Right cardiac atrium (tissue), 5 donors: Measurements from ENCODE around the gene TADA2A. TPM values are rescaled to one million over a fixed set of nuclear protein-coding genes. Genes with fewer than 3 reads are reported as not detected.
"Not testable (repeated sequence)": the region's sequence is repeated elsewhere in the genome, so short reads cannot be mapped to it uniquely, and the experiment has no call there.

Experiments
- ATAC-seq, 2 donors: fragments of 200-7000 bp; cut with Tn5 transposase; one replicate each; pipeline versions ENCODE4 v1.8.0 to v1.9.1; 2020; ENCODE audit warnings: moderate library complexity in 2 of 2, mild to moderate bottlenecking in 1 of 2
- DNase-seq, 3 donors: peaks; one replicate each; pipeline ENCODE4 v3.0.0-alpha.2; 2020
- H3K27ac ChIP-seq: one replicate; pipeline ENCODE4 v1.5.1; 2013; ENCODE audit warnings: mild to moderate bottlenecking, low read length, control low read depth, moderate library complexity
- H3K27me3 ChIP-seq: one replicate; pipeline ENCODE4 v1.6.1; 2013; ENCODE audit not compliant: control insufficient read depth, insufficient read depth
- H3K4me1 ChIP-seq: one replicate; pipeline ENCODE4 v1.6.1; 2013; ENCODE audit warnings: low read length; ENCODE audit not compliant: control insufficient read depth, insufficient read depth
- H3K4me3 ChIP-seq: one replicate; pipeline ENCODE4 v1.5.1; 2013; ENCODE audit warnings: low read length, control low read depth
- H3K9me3 ChIP-seq: one replicate; pipeline ENCODE4 v1.6.1; 2013; ENCODE audit warnings: low read length; ENCODE audit not compliant: control insufficient read depth
- WGBS: extraction: QIAGEN DNeasy Blood & Tissue Kit; methylation state at CpG from one replicate; pipeline ENCODE4 v1.1.7; 2013; 5-methylcytosine and 5-hydroxymethylcytosine counted together
- intact Hi-C, 4 donors: fragments of 100-400 bp; cut with DNase I; formaldehyde crosslinking; loops; one replicate each; pipeline versions ENCODE4 v1.11.0 to v1.14.0; 2022 to 2023
- polyA plus RNA-seq: library from polyadenylated mRNA; stranded (reverse); fragments of 200-250 nt; gene quantifications from one replicate; pipeline ENCODE4 v1.2.3, GENCODE V29; 2013
- total RNA-seq, 4 donors: library from RNA; stranded (reverse); fragmentation: NEBNext Ultra II Directional; extraction: Animal tissue kit (Norgen Biotek cat#: 25700); gene quantifications; one replicate each; pipeline ENCODE4 v1.2.1, GENCODE V29; 2021
- donor health status: healthy with polysubstance abuse.
- donor health status: DM: no; HTN: yes; CAD: no.
- donor health status: DM: no; HTN: no; CAD: no.
- donor health status: DM: no; HTN: yes; CAD: no; lungs with severe emphysema.
- donor health status: DM: yes; HTN: yes; CAD: no.

The TADA2A gene
- total and polyA plus RNA-seq, 5 donors: 6.2 to 18.0 (median 14.1) TPM

GRCh38 chr17:37400505-37400904 is 6.2 kb upstream of the TADA2A start:
- ATAC-seq (no peak), DNase-seq (no peak)
- Histone ChIP-seq H3K27ac (no peak overlapping the region), H3K27me3 (no peaks in the 10 kb centered on the region), H3K4me3 (no peak overlapping the region), H3K4me1 (no peaks in the 10 kb centered on the region), H3K9me3 (no peaks in the 10 kb centered on the region)
- intact Hi-C loops: no loop called here

GRCh38 chr17:37405522-37405921 is 1.2 kb upstream of the TADA2A start:
- peak overlapping the region; percentile 75 for H3K4me3 ChIP-seq
- H3K27me3 ChIP-seq, H3K9me3 ChIP-seq, H3K4me1 ChIP-seq, H3K27ac ChIP-seq, ATAC-seq: not testable (repeated sequence)
- peak in 1 of 3 donors; percentile 56 for DNase-seq
- 76% methylated on average over 14 of the region's 14 CpGs for WGBS
- intact Hi-C loops: loop anchor here in 1 of 4 donors (5.0 kb wide), 1 partner anchor 82 kb away; the partner anchor contains the start of gene DUSP14

GRCh38 chr17:37405955-37406634 is 591 bp upstream of the TADA2A start:
- no peak for DNase-seq
- Histone ChIP-seq H3K27me3 (no peaks in the 10 kb centered on the region), H3K9me3 (no peaks in the 10 kb centered on the region), H3K4me3 (peak overlapping the region; percentile 75), H3K4me1 (no peaks in the 10 kb centered on the region), H3K27ac (peak overlapping the region; percentile 6)
- intact Hi-C loops: loop anchor here in 1 of 4 donors (5.0 kb wide), 1 partner anchor 81 kb away; the partner anchor contains the start of gene DUSP14
- under 1% methylated on average over 21 of the region's 21 CpGs for WGBS
- no peak for ATAC-seq

GRCh38 chr17:37408145-37408479 is 1.4 kb downstream of the TADA2A start:
- DNase-seq: peak in 1 of 3 donors; percentile 34
- not testable (repeated sequence) for H3K4me1 ChIP-seq, ATAC-seq, H3K9me3 ChIP-seq, H3K4me3 ChIP-seq, H3K27me3 ChIP-seq, H3K27ac ChIP-seq
- WGBS: 95% methylated on average over 13 of the region's 13 CpGs
- intact Hi-C loops: loop anchor here in 1 of 4 donors (5.0 kb wide), 1 partner anchor 79 kb away; the partner anchor contains the start of gene DUSP14

- Histone ChIP-seq H3K9me3 (no peaks in the 10 kb centered on the region), H3K27ac (no peak overlapping the region), H3K27me3 (no peaks in the 10 kb centered on the region), H3K4me3 (no peak overlapping the region), H3K4me1 (no peaks in the 10 kb centered on the region)
- ATAC-seq (no peak), DNase-seq (no peak)
- intact Hi-C loops: no loop called here
- WGBS: 90% methylated on average over 3 of the region's 3 CpGs
Measured at GRCh38 chr17:37410357-37410756, 3.7 kb downstream of the TADA2A start.

GRCh38 chr17:37413875-37414519 is 7.3 kb downstream of the TADA2A start:
- no peak for ATAC-seq
- 93% methylated on average over 7 of the region's 7 CpGs for WGBS

GRCh38 chr17:37417852-37418251 is 11.2 kb downstream of the TADA2A start:
- H3K4me3 ChIP-seq: no peak overlapping the region
- no peak overlapping the region for H3K27ac ChIP-seq
- no peaks in the 10 kb centered on the region for H3K27me3 ChIP-seq
- 84% methylated on average over 2 of the region's 2 CpGs for WGBS
- DNase-seq (no peak), ATAC-seq (no peak)
- H3K9me3 ChIP-seq: no peaks in the 10 kb centered on the region
- intact Hi-C loops: no loop called here
- H3K4me1 ChIP-seq: no peaks in the 10 kb centered on the region

More at GRCh38 chr17:37413875-37414519, 7.3 kb downstream of the TADA2A start:
- no peak for DNase-seq
- H3K9me3 ChIP-seq: no peaks in the 10 kb centered on the region
- no peaks in the 10 kb centered on the region for H3K27me3 ChIP-seq
- intact Hi-C loops: no loop called here
- H3K4me3 ChIP-seq: no peak overlapping the region
- no peaks in the 10 kb centered on the region for H3K4me1 ChIP-seq
- H3K27ac ChIP-seq: no peak overlapping the region

GRCh38 chr17:37422971-37423625 is 16.4 kb downstream of the TADA2A start:
- Histone ChIP-seq H3K27ac (no peak overlapping the region), H3K4me3 (no peak overlapping the region), H3K27me3 (no peaks in the 10 kb centered on the region), H3K4me1 (no peaks in the 10 kb centered on the region), H3K9me3 (no peaks in the 10 kb centered on the region)
- ATAC-seq (no peak), DNase-seq (no peak)
- 88% methylated on average over 4 of the region's 4 CpGs for WGBS
- intact Hi-C loops: no loop called here

- WGBS: 96% methylated on average over 1 of the region's 1 CpG
- Histone ChIP-seq H3K4me3 (no peak overlapping the region), H3K27ac (no peak overlapping the region), H3K4me1 (no peaks in the 10 kb centered on the region), H3K27me3 (no peaks in the 10 kb centered on the region), H3K9me3 (no peaks in the 10 kb centered on the region)
- DNase-seq (no peak), ATAC-seq (no peak)
- intact Hi-C loops: no loop called here
Measured at GRCh38 chr17:37425268-37425667, 18.6 kb downstream of the TADA2A start.

GRCh38 chr17:37429039-37429438 is 22.4 kb downstream of the TADA2A start:
- intact Hi-C loops: no loop called here
- no peaks in the 10 kb centered on the region for H3K9me3 ChIP-seq
- ATAC-seq (no peak), DNase-seq (no peak)
- H3K27me3 ChIP-seq: no peaks in the 10 kb centered on the region
- H3K4me3 ChIP-seq: no peak overlapping the region
- H3K27ac ChIP-seq: no peak overlapping the region
- no peaks in the 10 kb centered on the region for H3K4me1 ChIP-seq
- WGBS: 97% methylated on average over 3 of the region's 3 CpGs

GRCh38 chr17:37429453-37429852 is 22.8 kb downstream of the TADA2A start:
- ATAC-seq: no peak
- Histone ChIP-seq H3K27me3 (no peaks in the 10 kb centered on the region), H3K9me3 (no peaks in the 10 kb centered on the region), H3K4me3 (no peak overlapping the region), H3K27ac (no peak overlapping the region), H3K4me1 (no peaks in the 10 kb centered on the region)
- DNase-seq: no peak
- intact Hi-C loops: no loop called here
- 98% methylated on average over 1 of the region's 1 CpG for WGBS
